Muscle layer of duodenum (tissue), 2 donors: ENCODE results near the gene MLH1.
"Not testable (repeated sequence)": the region's sequence is repeated elsewhere in the genome, so short reads cannot be mapped to it uniquely, and the experiment has no call there.

Experiments
- H3K27ac ChIP-seq: one replicate; pipeline ENCODE4 v1.7.0; 2013; ENCODE audit warnings: mild to moderate bottlenecking, low read length
- H3K27me3 ChIP-seq: one replicate; pipeline ENCODE4 v1.7.0; 2013; ENCODE audit warnings: low read depth, mild to moderate bottlenecking, control low read depth, low read length
- H3K36me3 ChIP-seq, 2 donors: one replicate each; pipeline ENCODE4 v1.7.0; 2013; ENCODE audit warnings: low read length in 2 of 2, control low read depth in 1 of 2, mild to moderate bottlenecking in 1 of 2; ENCODE audit not compliant: insufficient read depth in 2 of 2, control insufficient read depth in 1 of 2
- H3K4me1 ChIP-seq, 2 donors: one replicate each; pipeline ENCODE4 v1.7.0; 2013; ENCODE audit warnings: low read length in 2 of 2, mild to moderate bottlenecking in 2 of 2, control low read depth in 1 of 2, moderate library complexity in 1 of 2; ENCODE audit not compliant: insufficient read depth in 2 of 2, control insufficient read depth in 1 of 2
- H3K4me3 ChIP-seq, 2 donors: one replicate each; pipeline ENCODE4 v1.7.0; 2013; ENCODE audit warnings: low read length in 2 of 2, low read depth in 1 of 2, mild to moderate bottlenecking in 1 of 2
- H3K9me3 ChIP-seq, 2 donors: one replicate each; pipeline ENCODE4 v1.7.0; 2013; ENCODE audit warnings: low read length in 2 of 2, control low read depth in 1 of 2, mild to moderate bottlenecking in 1 of 2; ENCODE audit not compliant: control insufficient read depth in 1 of 2
- donor health status: healthy.

MLH1 gene

DNA sequence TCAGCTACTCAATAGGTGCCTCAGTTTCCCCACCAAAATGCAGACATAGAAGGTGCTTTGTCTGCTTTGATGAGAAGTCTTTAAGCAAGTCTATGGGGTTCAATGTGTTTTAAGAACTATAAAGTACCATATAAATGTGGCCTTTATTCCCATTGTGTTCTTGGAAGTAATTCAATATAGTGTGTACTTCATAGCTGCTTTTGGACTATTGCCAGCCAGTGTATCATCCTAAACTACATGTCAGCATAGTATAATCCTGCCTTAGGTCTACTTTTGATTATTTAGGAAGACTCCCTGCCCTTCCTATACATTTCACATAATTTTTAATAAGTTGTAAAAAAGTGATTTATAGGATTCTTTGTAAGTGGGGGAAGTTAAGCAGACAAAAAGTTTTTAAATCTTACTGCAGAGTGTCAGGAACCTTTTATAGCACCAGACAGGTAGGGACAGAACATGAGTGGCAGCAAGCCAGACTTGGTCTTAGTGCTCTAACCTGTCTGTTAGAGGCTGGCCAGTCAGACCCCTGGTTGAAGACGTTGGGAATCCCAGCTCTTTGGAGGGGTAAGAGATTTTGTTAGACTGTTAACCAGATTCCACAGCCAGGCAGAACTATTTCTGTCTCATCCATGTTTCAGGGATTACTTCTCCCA is 48.4 kb downstream of the MLH1 start:
- H3K4me1 ChIP-seq, result peaks cover 0 to 9% of the 10 kb centered on the region in 2 donors
- no peaks in the 10 kb centered on the region for H3K9me3 ChIP-seq
- H3K4me3 ChIP-seq, result no peak overlapping the region
- H3K27me3 ChIP-seq, result no peaks in the 10 kb centered on the region
- H3K36me3 ChIP-seq, result peaks cover 15 to 23% of the 10 kb centered on the region in 2 donors
- no peak overlapping the region for H3K27ac ChIP-seq

DNA sequence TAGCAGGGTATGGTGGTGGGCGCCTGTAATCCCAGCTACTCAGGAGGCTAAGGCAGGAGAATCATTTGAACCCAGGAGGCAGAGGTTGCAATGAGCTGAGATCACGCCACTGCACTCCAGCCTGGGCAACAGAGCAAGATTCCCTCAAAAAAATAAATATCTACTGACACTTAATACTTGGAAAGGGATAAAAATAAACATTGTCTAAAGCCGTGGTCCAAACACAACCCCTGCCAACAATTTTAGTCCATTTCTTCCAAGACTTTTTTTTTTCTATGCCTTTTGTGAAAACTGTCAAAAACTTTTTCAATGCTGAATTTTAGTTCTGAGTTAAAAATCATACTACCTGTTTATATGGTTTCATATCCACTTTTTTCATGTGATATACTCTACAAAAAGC is 49.4 kb downstream of the MLH1 start:
- H3K9me3 ChIP-seq, H3K27me3 ChIP-seq, H3K4me1 ChIP-seq, H3K27ac ChIP-seq, H3K4me3 ChIP-seq: not testable (repeated sequence)
- peaks cover 24 to 30% of the 10 kb centered on the region in 2 donors for H3K36me3 ChIP-seq

DNA sequence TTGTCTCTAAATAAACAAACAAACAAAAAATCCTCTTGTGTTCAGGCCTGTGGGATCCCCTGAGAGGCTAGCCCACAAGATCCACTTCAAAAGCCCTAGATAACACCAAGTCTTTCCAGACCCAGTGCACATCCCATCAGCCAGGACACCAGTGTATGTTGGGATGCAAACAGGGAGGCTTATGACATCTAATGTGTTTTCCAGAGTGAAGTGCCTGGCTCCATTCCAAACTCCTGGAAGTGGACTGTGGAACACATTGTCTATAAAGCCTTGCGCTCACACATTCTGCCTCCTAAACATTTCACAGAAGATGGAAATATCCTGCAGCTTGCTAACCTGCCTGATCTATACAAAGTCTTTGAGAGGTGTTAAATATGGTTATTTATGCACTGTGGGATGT is 57.0 kb downstream of the MLH1 start:
- no peak overlapping the region for H3K27ac ChIP-seq
- no peaks in the 10 kb centered on the region for H3K27me3 ChIP-seq
- peaks cover 9 to 11% of the 10 kb centered on the region in 2 donors for H3K4me1 ChIP-seq
- no peaks in the 10 kb centered on the region for H3K9me3 ChIP-seq
- no peak overlapping the region for H3K4me3 ChIP-seq
- peaks cover 48 to 69% of the 10 kb centered on the region in 2 donors for H3K36me3 ChIP-seq

DNA sequence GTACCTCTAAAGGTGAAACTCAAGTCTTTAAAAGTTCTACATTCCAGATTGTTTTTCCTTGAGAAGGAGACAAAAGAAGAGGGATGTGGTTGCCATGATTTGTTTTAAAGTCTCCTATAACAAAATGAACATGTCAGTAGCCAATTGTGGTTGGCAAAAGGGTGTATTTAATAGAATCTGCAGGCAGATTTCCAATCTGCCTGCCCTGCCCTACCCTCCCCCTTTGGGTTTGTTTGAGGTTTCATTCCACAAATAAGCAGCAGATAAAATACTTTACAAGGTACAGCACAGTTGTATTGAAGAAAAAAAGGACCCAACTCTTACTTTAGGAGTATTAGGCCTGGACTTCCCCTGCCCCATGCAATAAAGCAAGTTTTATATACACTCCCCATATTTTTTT is 59.5 kb downstream of the MLH1 start:
- no peaks in the 10 kb centered on the region for H3K27me3 ChIP-seq
- H3K9me3 ChIP-seq, result no peaks in the 10 kb centered on the region
- H3K4me1 ChIP-seq, result peaks cover 9 to 11% of the 10 kb centered on the region in 2 donors
- peaks cover 58 to 68% of the 10 kb centered on the region in 2 donors for H3K36me3 ChIP-seq
- H3K27ac ChIP-seq, result no peak overlapping the region
- no peak overlapping the region for H3K4me3 ChIP-seq

DNA sequence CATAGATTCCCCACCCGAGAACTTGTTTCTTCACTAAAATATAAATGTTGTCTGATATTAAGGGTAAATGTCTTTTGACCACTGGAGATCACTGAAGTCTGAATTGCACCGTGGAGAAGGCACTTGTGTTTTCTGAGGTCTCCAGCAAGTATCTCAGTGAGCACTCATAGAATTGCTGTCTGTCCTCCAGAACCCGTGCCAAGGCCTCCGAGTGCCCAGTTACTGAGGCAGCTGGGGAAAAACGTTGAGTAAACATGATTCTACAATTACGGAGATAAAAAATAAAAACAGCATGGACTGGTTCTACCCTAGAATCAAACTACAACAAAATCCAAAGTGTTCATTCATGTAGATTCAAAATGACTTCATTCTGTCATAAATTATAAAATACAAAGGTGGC is 60.0 kb downstream of the MLH1 start:
- Histone ChIP-seq H3K36me3 (peaks cover 53 to 68% of the 10 kb centered on the region in 2 donors), H3K27me3 (no peaks in the 10 kb centered on the region), H3K27ac (peak overlapping the region; percentile 25), H3K9me3 (no peaks in the 10 kb centered on the region), H3K4me3 (no peak overlapping the region), H3K4me1 (peaks cover 9 to 11% of the 10 kb centered on the region in 2 donors)

DNA sequence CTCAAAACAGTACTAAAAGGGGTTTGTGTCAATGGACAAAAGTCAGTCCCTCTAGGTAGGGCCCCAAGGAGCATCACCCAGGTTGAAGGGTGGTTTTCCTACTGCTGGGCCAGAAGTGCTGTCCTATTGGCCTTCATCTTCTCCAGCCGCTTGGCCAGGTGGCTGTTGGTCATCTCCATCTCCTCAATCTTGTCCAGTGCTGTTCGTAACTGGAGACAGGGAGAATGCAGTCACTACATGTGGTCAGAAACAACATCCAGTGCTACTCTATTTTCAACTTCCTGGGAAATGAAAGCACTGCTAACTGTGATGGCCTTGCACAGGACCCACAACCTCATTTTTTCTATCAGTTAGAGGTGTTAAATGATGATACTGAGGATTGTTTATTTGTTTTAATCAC is 60.4 kb downstream of the MLH1 start:
- no peak overlapping the region for H3K4me3 ChIP-seq
- peaks cover 52 to 68% of the 10 kb centered on the region in 2 donors for H3K36me3 ChIP-seq
- H3K27ac ChIP-seq, result peak overlapping the region; percentile 25
- H3K27me3 ChIP-seq, result no peaks in the 10 kb centered on the region
- peaks cover 9 to 11% of the 10 kb centered on the region in 2 donors for H3K4me1 ChIP-seq
- H3K9me3 ChIP-seq, result no peaks in the 10 kb centered on the region

DNA sequence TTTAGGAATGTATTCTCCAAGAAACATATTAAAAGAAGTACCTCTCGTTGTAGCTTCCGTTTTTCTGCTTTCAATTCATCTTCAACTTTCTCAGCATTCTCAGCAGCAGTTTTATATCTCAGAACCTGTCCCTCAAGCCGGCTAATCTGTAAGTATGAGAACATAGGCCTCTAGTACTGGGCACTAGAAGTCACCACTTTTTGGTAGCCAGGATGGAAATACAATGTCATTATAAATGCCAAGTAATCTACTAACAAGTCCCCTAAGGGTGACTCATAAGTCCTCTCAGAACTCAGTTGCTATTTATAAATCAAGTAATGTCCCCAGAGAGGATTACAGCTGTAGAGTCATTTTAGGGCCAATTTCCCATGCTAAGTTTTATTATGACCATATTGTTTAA is 61.1 kb downstream of the MLH1 start:
- Histone ChIP-seq H3K4me3 (no peak overlapping the region), H3K36me3 (peaks cover 47 to 64% of the 10 kb centered on the region in 2 donors), H3K4me1 (peaks cover 9 to 11% of the 10 kb centered on the region in 2 donors), H3K27me3 (no peaks in the 10 kb centered on the region), H3K9me3 (no peaks in the 10 kb centered on the region), H3K27ac (peak overlapping the region; percentile 25)

DNA sequence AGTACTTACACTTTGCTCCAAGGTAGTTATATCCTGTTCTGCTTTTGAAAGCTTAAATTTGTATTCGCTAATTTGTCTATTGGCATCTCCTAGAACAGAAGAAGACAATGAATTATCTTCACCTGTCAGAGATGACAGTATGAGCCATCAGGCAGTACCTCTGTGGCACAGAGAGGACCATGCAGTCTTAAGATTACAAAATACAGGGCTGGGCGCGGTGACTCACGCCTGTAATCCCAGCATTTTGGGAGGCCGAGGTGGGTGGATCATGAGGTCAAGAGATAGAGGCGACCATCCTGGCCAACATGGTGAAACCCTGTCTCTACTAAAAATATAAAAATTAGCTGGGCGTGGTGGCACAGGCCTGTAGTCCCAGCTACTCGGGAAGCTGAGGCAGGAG is 61.8 kb downstream of the MLH1 start:
- H3K4me1 ChIP-seq, result peaks cover 9 to 11% of the 10 kb centered on the region in 2 donors
- H3K27me3 ChIP-seq, H3K9me3 ChIP-seq, H3K4me3 ChIP-seq: not testable (repeated sequence)
- peaks cover 40 to 60% of the 10 kb centered on the region in 2 donors for H3K36me3 ChIP-seq
- H3K27ac ChIP-seq, result peak overlapping the region; percentile 56

DNA sequence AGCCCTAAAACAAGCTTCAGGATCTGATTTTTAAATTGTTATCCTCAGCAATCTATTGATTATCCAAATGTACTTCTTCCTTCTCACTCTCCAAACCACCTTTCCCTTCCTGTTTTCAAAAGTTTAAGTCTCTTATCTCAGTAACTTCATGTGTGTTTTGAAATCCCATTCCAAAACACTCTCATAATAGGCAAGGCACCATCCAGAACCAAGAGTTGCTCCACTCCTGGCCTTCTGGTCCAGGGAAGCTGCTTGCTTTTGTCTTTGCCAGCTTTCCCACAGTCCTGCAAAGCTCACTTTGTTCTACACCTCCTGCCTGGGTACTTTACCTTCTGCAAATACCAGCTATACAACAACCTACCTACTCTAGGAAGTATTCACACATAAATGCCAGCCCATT is 63.5 kb downstream of the MLH1 start:
- Histone ChIP-seq H3K27me3 (no peaks in the 10 kb centered on the region), H3K4me3 (no peak overlapping the region), H3K4me1 (peaks cover 7 to 9% of the 10 kb centered on the region in 2 donors), H3K27ac (no peak overlapping the region), H3K9me3 (no peaks in the 10 kb centered on the region), H3K36me3 (peaks cover 29 to 48% of the 10 kb centered on the region in 2 donors)

DNA sequence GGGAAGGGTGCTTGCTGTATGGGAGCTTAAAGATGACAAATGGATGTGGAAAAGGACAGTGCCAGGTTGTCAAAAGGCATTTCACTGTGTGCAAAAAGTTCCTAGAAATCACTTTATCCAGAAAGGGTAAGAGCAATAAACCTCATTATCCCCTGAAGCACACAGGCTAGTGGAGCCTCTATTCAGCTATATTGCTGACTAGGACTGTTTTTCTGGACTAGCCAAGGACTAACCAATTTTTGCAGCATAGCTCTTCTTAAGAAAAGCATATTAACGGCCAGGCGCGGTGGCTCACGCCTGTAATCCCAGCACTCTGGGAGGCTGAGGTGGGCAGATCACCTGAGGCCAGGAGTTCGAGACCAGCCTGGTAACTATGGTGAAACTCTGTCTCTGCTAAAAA is 64.8 kb downstream of the MLH1 start:
- Histone ChIP-seq H3K9me3 (no peaks in the 10 kb centered on the region), H3K4me3 (no peak overlapping the region), H3K36me3 (peaks cover 34 to 45% of the 10 kb centered on the region in 2 donors), H3K27ac (no peak overlapping the region), H3K4me1 (peaks cover 7 to 9% of the 10 kb centered on the region in 2 donors), H3K27me3 (no peaks in the 10 kb centered on the region)

DNA sequence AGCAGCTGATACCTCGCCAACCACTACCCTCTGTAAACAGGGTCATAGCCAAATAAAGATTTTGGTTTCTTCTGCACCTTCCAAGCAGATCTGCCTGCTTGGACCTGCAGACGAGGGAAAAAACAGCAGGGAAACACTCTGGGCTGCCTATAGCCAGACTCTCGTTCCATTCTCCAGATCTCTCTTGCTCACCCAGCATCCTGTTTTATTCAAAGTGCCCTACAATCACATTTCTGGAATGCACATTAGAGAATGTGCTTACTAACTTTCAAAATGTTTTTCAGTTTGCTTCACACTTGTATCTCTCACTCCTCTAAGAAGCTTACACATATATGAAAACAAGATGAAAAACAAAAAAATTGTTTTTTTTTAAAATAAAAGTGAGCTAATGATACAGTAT is 71.4 kb downstream of the MLH1 start:
- H3K4me3 ChIP-seq, result no peak overlapping the region
- H3K36me3 ChIP-seq, result peaks cover 24 to 36% of the 10 kb centered on the region in 2 donors
- no peaks in the 10 kb centered on the region for H3K27me3 ChIP-seq
- H3K9me3 ChIP-seq, result no peaks in the 10 kb centered on the region
- no peaks in the 10 kb centered on the region for H3K4me1 ChIP-seq
- H3K27ac ChIP-seq, result no peak overlapping the region

DNA sequence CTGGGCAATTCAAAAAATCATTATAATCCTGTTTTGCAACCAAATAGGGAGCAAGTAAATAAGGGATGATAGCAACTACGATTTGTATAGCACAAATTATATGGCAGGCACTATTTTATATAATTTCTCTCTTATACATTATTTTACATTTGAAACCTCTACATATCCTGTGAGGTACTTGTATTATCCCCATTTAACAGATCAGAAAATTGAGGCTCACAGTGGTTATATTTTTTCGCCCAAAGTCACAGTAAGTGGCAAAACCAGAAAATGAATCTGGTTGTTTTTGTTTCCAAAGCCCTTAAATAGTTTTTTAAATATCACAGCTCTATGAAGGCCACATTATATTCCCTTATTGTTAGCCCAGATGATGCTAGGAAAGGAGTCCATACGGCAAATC is 74.3 kb downstream of the MLH1 start:
- H3K9me3 ChIP-seq, result no peaks in the 10 kb centered on the region
- H3K27ac ChIP-seq, result no peak overlapping the region
- no peaks in the 10 kb centered on the region for H3K27me3 ChIP-seq
- H3K4me3 ChIP-seq, result no peak overlapping the region
- H3K36me3 ChIP-seq, result peaks cover 30 to 42% of the 10 kb centered on the region in 2 donors
- peaks cover 0 to 3% of the 10 kb centered on the region in 2 donors for H3K4me1 ChIP-seq
